HG03457 (cell line): ENCODE results near the gene NBPF3.

Experiments
- ATAC-seq: cut with Tn5 transposase; IDR thresholded peaks from one replicate; pipeline ENCODE4 v1.9.1; 2021; ENCODE audit warnings: moderate number of reproducible peaks; ENCODE audit not compliant: unreplicated experiment

NBPF3 gene

GRCh38 chr1:21491488-21492355, 51.8 kb downstream of the NBPF3 start:
- no peak for ATAC-seq

GRCh38 chr1:21492356-21492625, 52.4 kb downstream of the NBPF3 start:
- ATAC-seq, result no peak

- no peak for ATAC-seq
Observed at GRCh38 chr1:21494196-21494595, 54.3 kb downstream of the NBPF3 start.

- ATAC-seq, result no peak
Observed at GRCh38 chr1:21495225-21495820, 55.4 kb downstream of the NBPF3 start.

GRCh38 chr1:21496063-21496462, 56.1 kb downstream of the NBPF3 start:
- no peak for ATAC-seq

GRCh38 chr1:21496886-21497285, 56.9 kb downstream of the NBPF3 start:
- no peak for ATAC-seq

GRCh38 chr1:21497466-21498061, 57.6 kb downstream of the NBPF3 start:
- ATAC-seq, result no peak

- ATAC-seq, result no peak
Observed at GRCh38 chr1:21499283-21499950, 59.5 kb downstream of the NBPF3 start.

- no peak for ATAC-seq
Observed at GRCh38 chr1:21503706-21504377, 63.9 kb downstream of the NBPF3 start.

- no peak for ATAC-seq
Observed at GRCh38 chr1:21506804-21507203, 66.9 kb downstream of the NBPF3 start.

- ATAC-seq, result no peak
Observed at GRCh38 chr1:21507511-21508270, 67.8 kb downstream of the NBPF3 start.

GRCh38 chr1:21508580-21509350, 68.8 kb downstream of the NBPF3 start:
- no peak for ATAC-seq

- no peak for ATAC-seq
Observed at GRCh38 chr1:21509351-21510112, 69.6 kb downstream of the NBPF3 start, which contains the start of gene ALPL. ALPL (plus strand) TSS chr1:21509423; CDS start chr1:21554082, 44,659 bp downstream.

GRCh38 chr1:21510113-21510493, 70.2 kb downstream of the NBPF3 start:
- no peak for ATAC-seq

GRCh38 chr1:21510885-21511578, 71.1 kb downstream of the NBPF3 start:
- no peak for ATAC-seq

- no peak for ATAC-seq
Observed at GRCh38 chr1:21511579-21512522, 71.9 kb downstream of the NBPF3 start.

GRCh38 chr1:21514245-21514644, 74.3 kb downstream of the NBPF3 start:
- no peak for ATAC-seq
